Astrocyte (in vitro differentiated cells and primary cell): ENCODE results near the gene PHF11.

Experiments
- CTCF ChIP-seq: IDR thresholded peaks from 2 replicates; pipeline ENCODE4 v1.5.1; 2011; ENCODE audit warnings: low read depth, mild to moderate bottlenecking, inconsistent platforms, low read length, moderate library complexity; ENCODE audit not compliant: insufficient read depth
- EZH2 ChIP-seq: IDR thresholded peaks from 2 replicates; pipeline ENCODE4 v1.6.1; 2012; ENCODE audit warnings: mild to moderate bottlenecking, low read length, inconsistent platforms; ENCODE audit not compliant: insufficient read depth

- TF ChIP-seq CTCF (no peak), EZH2 (no peak)
These were observed 29.2 kb downstream of the PHF11 start for GRCh38 chr13:49524740-49525501.
